ENCODE data around the gene ANKS1A.
A peak's percentile ranks its signal among the peaks of the same experiment; 100 is the strongest.

The ANKS1A gene

GRCh38 chr6:35043381-35044130 is 154.5 kb downstream of the ANKS1A start:
- no peaks in the 10 kb centered on the region for H3K27me3 ChIP-seq (ENCODE audit: control insufficient read depth, insufficient read depth, low read length, poor library complexity, severe bottlenecking)
- no peak overlapping the region for H3K4me3 ChIP-seq (ENCODE audit: insufficient read depth, low read depth, low read length)
- H3K4me1 ChIP-seq (ENCODE audit: control insufficient read depth, insufficient read depth, low read length): peaks cover 46% of the 10 kb centered on the region
- no peaks in the 10 kb centered on the region for H3K9me3 ChIP-seq (ENCODE audit: control insufficient read depth, low read length)
- no peaks in the 10 kb centered on the region for H3K36me3 ChIP-seq (ENCODE audit: control insufficient read depth, insufficient read depth, low read length)
- WGBS, 2 experiments: 88 to 92% methylated on average over 3 to 4 of the region's 4 CpGs
- no peak overlapping the region for H3K27ac ChIP-seq (ENCODE audit: insufficient read depth, low read depth, low read length, poor library complexity, severe bottlenecking)

- H3K36me3 ChIP-seq (ENCODE audit: control insufficient read depth, insufficient read depth, low read length): no peaks in the 10 kb centered on the region
- H3K9me3 ChIP-seq (ENCODE audit: control insufficient read depth, low read length): no peaks in the 10 kb centered on the region
- no peaks in the 10 kb centered on the region for H3K27me3 ChIP-seq (ENCODE audit: control insufficient read depth, insufficient read depth, low read length, poor library complexity, severe bottlenecking)
- no peak overlapping the region for H3K27ac ChIP-seq (ENCODE audit: insufficient read depth, low read depth, low read length, poor library complexity, severe bottlenecking)
- H3K4me3 ChIP-seq (ENCODE audit: insufficient read depth, low read depth, low read length): no peak overlapping the region
- 53% methylated on average over 16 of the region's 16 CpGs for WGBS, 2 experiments
- peaks cover 53% of the 10 kb centered on the region for H3K4me1 ChIP-seq (ENCODE audit: control insufficient read depth, insufficient read depth, low read length)
Measured at GRCh38 chr6:35044145-35044745, 155.2 kb downstream of the ANKS1A start.

GRCh38 chr6:35044761-35045421 is 155.8 kb downstream of the ANKS1A start:
- Histone ChIP-seq H3K9me3 (ENCODE audit: control insufficient read depth, low read length) (no peaks in the 10 kb centered on the region), H3K4me3 (ENCODE audit: insufficient read depth, low read depth, low read length) (no peak overlapping the region), H3K36me3 (ENCODE audit: control insufficient read depth, insufficient read depth, low read length) (no peaks in the 10 kb centered on the region), H3K27ac (ENCODE audit: insufficient read depth, low read depth, low read length, poor library complexity, severe bottlenecking) (no peak overlapping the region), H3K4me1 (ENCODE audit: control insufficient read depth, insufficient read depth, low read length) (peaks cover 59% of the 10 kb centered on the region), H3K27me3 (ENCODE audit: control insufficient read depth, insufficient read depth, low read length, poor library complexity, severe bottlenecking) (no peaks in the 10 kb centered on the region)
- 73 to 75% methylated on average over 3 of the region's 3 CpGs for WGBS, 2 experiments

- Histone ChIP-seq H3K27me3 (ENCODE audit: control insufficient read depth, insufficient read depth, low read length, poor library complexity, severe bottlenecking) (no peaks in the 10 kb centered on the region), H3K4me3 (ENCODE audit: insufficient read depth, low read depth, low read length) (no peak overlapping the region), H3K27ac (ENCODE audit: insufficient read depth, low read depth, low read length, poor library complexity, severe bottlenecking) (peak overlapping the region; percentile 37), H3K9me3 (ENCODE audit: control insufficient read depth, low read length) (no peaks in the 10 kb centered on the region), H3K4me1 (ENCODE audit: control insufficient read depth, insufficient read depth, low read length) (peaks cover 65% of the 10 kb centered on the region), H3K36me3 (ENCODE audit: control insufficient read depth, insufficient read depth, low read length) (no peaks in the 10 kb centered on the region)
- 15 to 17% methylated on average over 3 of the region's 3 CpGs for WGBS, 2 experiments
Measured at GRCh38 chr6:35046103-35046502, 157.0 kb downstream of the ANKS1A start.

- H3K36me3 ChIP-seq (ENCODE audit: control insufficient read depth, insufficient read depth, low read length): no peaks in the 10 kb centered on the region
- H3K4me3 ChIP-seq (ENCODE audit: insufficient read depth, low read depth, low read length): no peak overlapping the region
- WGBS, 2 experiments: 100% methylated on average over 1 of the region's 1 CpG; no CpG with 5 or more reads in 1 of the 2 experiments
- H3K27me3 ChIP-seq (ENCODE audit: control insufficient read depth, insufficient read depth, low read length, poor library complexity, severe bottlenecking): no peaks in the 10 kb centered on the region
- H3K9me3 ChIP-seq (ENCODE audit: control insufficient read depth, low read length): no peaks in the 10 kb centered on the region
- peaks cover 65% of the 10 kb centered on the region for H3K4me1 ChIP-seq (ENCODE audit: control insufficient read depth, insufficient read depth, low read length)
- peak overlapping the region; percentile 48 for H3K27ac ChIP-seq (ENCODE audit: insufficient read depth, low read depth, low read length, poor library complexity, severe bottlenecking)
Measured at GRCh38 chr6:35046862-35047261, 157.8 kb downstream of the ANKS1A start.

GRCh38 chr6:35047265-35048011 is 158.4 kb downstream of the ANKS1A start:
- no peaks in the 10 kb centered on the region for H3K27me3 ChIP-seq (ENCODE audit: control insufficient read depth, insufficient read depth, low read length, poor library complexity, severe bottlenecking)
- no peaks in the 10 kb centered on the region for H3K9me3 ChIP-seq (ENCODE audit: control insufficient read depth, low read length)
- no peaks in the 10 kb centered on the region for H3K36me3 ChIP-seq (ENCODE audit: control insufficient read depth, insufficient read depth, low read length)
- peaks cover 65% of the 10 kb centered on the region for H3K4me1 ChIP-seq (ENCODE audit: control insufficient read depth, insufficient read depth, low read length)
- WGBS, 2 experiments: 82 to 84% methylated on average over 7 of the region's 7 CpGs
- peak overlapping the region; percentile 93 for H3K27ac ChIP-seq (ENCODE audit: insufficient read depth, low read depth, low read length, poor library complexity, severe bottlenecking)
- H3K4me3 ChIP-seq (ENCODE audit: insufficient read depth, low read depth, low read length): no peak overlapping the region

GRCh38 chr6:35048031-35048613 is 159.1 kb downstream of the ANKS1A start:
- Histone ChIP-seq H3K27ac (ENCODE audit: insufficient read depth, low read depth, low read length, poor library complexity, severe bottlenecking) (peak overlapping the region; percentile 93), H3K4me3 (ENCODE audit: insufficient read depth, low read depth, low read length) (no peak overlapping the region), H3K4me1 (ENCODE audit: control insufficient read depth, insufficient read depth, low read length) (peaks cover 69% of the 10 kb centered on the region), H3K36me3 (ENCODE audit: control insufficient read depth, insufficient read depth, low read length) (no peaks in the 10 kb centered on the region), H3K9me3 (ENCODE audit: control insufficient read depth, low read length) (no peaks in the 10 kb centered on the region), H3K27me3 (ENCODE audit: control insufficient read depth, insufficient read depth, low read length, poor library complexity, severe bottlenecking) (no peaks in the 10 kb centered on the region)
- WGBS, 2 experiments: 16 to 21% methylated on average over 12 of the region's 12 CpGs

- Histone ChIP-seq H3K4me3 (ENCODE audit: insufficient read depth, low read depth, low read length) (no peak overlapping the region), H3K9me3 (ENCODE audit: control insufficient read depth, low read length) (no peaks in the 10 kb centered on the region), H3K27ac (ENCODE audit: insufficient read depth, low read depth, low read length, poor library complexity, severe bottlenecking) (peak overlapping the region; percentile 93), H3K36me3 (ENCODE audit: control insufficient read depth, insufficient read depth, low read length) (no peaks in the 10 kb centered on the region), H3K27me3 (ENCODE audit: control insufficient read depth, insufficient read depth, low read length, poor library complexity, severe bottlenecking) (no peaks in the 10 kb centered on the region), H3K4me1 (ENCODE audit: control insufficient read depth, insufficient read depth, low read length) (peaks cover 69% of the 10 kb centered on the region)
- WGBS, 2 experiments: 59 to 61% methylated on average over 11 of the region's 11 CpGs
Measured at GRCh38 chr6:35048631-35049083, 159.6 kb downstream of the ANKS1A start.

GRCh38 chr6:35049156-35049735 is 160.2 kb downstream of the ANKS1A start:
- Histone ChIP-seq H3K9me3 (ENCODE audit: control insufficient read depth, low read length) (no peaks in the 10 kb centered on the region), H3K4me1 (ENCODE audit: control insufficient read depth, insufficient read depth, low read length) (peaks cover 64% of the 10 kb centered on the region), H3K27me3 (ENCODE audit: control insufficient read depth, insufficient read depth, low read length, poor library complexity, severe bottlenecking) (no peaks in the 10 kb centered on the region), H3K36me3 (ENCODE audit: control insufficient read depth, insufficient read depth, low read length) (no peaks in the 10 kb centered on the region), H3K4me3 (ENCODE audit: insufficient read depth, low read depth, low read length) (no peak overlapping the region), H3K27ac (ENCODE audit: insufficient read depth, low read depth, low read length, poor library complexity, severe bottlenecking) (peak overlapping the region; percentile 93)
- WGBS, 2 experiments: 90% methylated on average over 10 of the region's 10 CpGs
